ENCODE results near the gene TSPY2.
"Not testable (repeated sequence)": the region's sequence is repeated elsewhere in the genome, so short reads cannot be mapped to it uniquely, and the experiment has no call there.

The TSPY2 gene

GRCh38 chrY:6245923-6246322 lies at the start of gene TSPY2:
Gene TSPY2 (plus strand): TSS chrY:6246223. CDS start chrY:6246269, 46 bp downstream.
- DNase-seq (ENCODE audit: low spot score) = not testable (repeated sequence)

GRCh38 chrY:6209565-6209964 lies 36.5 kb upstream of the TSPY2 start:
- DNase-seq (ENCODE audit: low spot score) = not testable (repeated sequence)

- not testable (repeated sequence) for DNase-seq (ENCODE audit: low spot score)
Measured at GRCh38 chrY:6217045-6217444, 29.0 kb upstream of the TSPY2 start.

GRCh38 chrY:6269839-6270238 lies 23.8 kb downstream of the TSPY2 start:
- not testable (repeated sequence) for DNase-seq (ENCODE audit: low spot score)
